Adrenal gland (tissue), 5 donors: ENCODE measurements around the gene MYLK3.

ENCODE experiments used
- CTCF ChIP-seq, 6 experiments: fragments of 450-650 bp in 4 of 6; fragments of 200-600 bp in 2 of 6; sonication (generic) in 1 of 6; IDR thresholded peaks; 1 replicate in 5 of 6; 2 replicates in 1 of 6; pipeline versions ENCODE4 v1.5.1 to v1.8.0; 2016 to 2021; ENCODE audit warnings: antibody characterized with exemption in 6 of 6, mild to moderate bottlenecking in 2 of 6, moderate library complexity in 1 of 6
- POLR2A ChIP-seq, 2 donors: fragments of 450-650 bp; IDR thresholded peaks; one replicate each; pipeline ENCODE4 v1.6.1; 2017; ENCODE audit warnings: antibody characterized with exemption in 2 of 2, mild to moderate bottlenecking in 2 of 2, moderate library complexity in 1 of 2
- donor health status: DM: no; HTN: no; CAD: no.

- no peak for TF ChIP-seq CTCF (IDR thresholded peaks at IDR 0.05)
- no peak for TF ChIP-seq POLR2A (IDR thresholded peaks at IDR 0.05)
These were observed 34.2 kb upstream of the MYLK3 start for GRCh38 chr16:46782320-46782719.
